ENCODE data around the gene SLC2A1.

- no peak for TF ChIP-seq CTCF (conservative IDR thresholded peaks at IDR 0.05)
- TF ChIP-seq EZH2 (IDR thresholded peaks at IDR 0.05; ENCODE audit: low read depth), result no peak
These were observed 13.5 kb downstream of the SLC2A1 start for GRCh38 chr1:42945164-42945563.

Measured in PC-9 (cell line).